NOMO-1 (cell line): ENCODE measurements around the gene CNIH2.
A peak's percentile ranks its signal among the peaks of the same experiment; 100 is the strongest.

Experiments used
- DNase-seq, 2 experiments: peaks; one replicate each; lab custom pipeline; 2025; ENCODE audit not compliant: unreplicated experiment in 2 of 2; lab: John Stamatoyannopoulos, UW

The CNIH2 gene

DNA sequence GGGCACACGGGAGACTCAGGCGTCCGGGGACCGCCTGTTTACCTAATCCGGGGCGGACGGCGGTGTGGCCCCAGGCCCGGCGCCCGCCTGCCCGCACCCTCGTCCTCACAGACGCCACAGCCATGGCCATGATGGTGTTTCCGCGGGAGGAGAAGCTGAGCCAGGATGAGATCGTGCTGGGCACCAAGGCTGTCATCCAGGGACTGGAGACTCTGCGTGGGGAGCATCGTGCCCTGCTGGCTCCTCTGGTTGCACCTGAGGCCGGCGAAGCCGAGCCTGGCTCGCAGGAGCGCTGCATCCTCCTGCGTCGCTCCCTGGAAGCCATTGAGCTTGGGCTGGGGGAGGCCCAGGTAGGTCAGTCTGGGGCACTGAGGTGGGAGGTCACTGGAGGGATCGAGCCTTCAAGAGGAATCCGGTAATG lies 19.5 kb upstream of the CNIH2 start:
- DNase-seq, result no peak

DNA sequence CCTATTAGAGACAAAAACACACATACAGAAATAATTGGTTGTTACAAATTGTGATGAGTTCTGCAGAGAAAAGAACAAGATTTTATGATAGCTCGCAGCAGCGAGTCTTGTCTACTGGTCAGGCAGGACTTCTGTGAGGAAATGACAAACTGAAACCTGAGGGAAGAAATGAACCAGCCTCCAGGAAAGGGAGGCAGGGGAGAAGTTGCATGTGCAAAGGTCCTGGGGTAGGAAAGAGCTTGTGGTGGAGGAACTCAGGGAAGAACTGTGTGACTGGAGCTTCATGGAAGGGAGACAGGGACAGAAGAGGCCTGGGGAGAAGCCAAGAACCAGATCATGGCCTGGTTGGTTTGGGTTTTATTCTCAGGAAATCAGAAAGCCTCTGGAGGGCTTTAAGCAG lies 18.8 kb upstream of the CNIH2 start:
- no peak for DNase-seq

DNA sequence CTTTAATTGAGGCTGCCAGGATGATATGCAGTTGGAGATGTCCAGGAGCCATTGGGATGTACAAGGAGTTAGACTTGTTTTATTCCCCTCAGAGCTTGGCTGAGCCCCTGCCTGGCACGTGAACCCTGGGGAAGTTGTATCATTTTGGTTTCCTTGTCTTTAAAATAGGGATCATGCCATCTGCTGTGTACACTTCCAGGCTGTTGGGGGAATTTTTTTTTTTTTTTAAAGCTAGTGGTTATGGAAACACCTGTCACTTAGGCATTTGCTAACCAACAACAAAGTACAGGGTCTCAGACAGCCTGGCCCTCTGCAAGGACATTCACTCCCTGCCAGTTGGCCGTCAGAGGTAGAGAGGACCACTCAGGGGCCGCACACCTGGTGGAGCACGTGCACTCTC lies 18.0 kb upstream of the CNIH2 start:
- no peak for DNase-seq

DNA sequence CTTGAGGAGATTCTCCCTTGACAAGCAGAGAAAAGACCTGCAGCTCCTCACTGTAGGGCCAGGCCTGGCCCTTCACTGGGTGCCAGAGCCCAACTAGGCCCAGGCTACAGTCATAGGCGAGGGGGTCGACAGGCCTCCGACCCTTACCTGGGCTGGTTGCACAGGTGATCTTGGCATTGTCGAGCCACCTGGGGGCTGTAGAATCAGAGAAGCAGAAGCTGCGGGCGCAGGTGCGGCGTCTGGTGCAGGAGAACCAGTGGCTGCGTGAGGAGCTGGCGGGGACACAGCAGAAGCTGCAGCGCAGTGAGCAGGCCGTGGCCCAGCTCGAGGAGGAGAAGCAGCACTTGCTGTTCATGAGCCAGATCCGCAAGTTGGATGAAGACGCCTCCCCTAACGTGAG lies 16.4 kb upstream of the CNIH2 start:
- DNase-seq, result no peak

DNA sequence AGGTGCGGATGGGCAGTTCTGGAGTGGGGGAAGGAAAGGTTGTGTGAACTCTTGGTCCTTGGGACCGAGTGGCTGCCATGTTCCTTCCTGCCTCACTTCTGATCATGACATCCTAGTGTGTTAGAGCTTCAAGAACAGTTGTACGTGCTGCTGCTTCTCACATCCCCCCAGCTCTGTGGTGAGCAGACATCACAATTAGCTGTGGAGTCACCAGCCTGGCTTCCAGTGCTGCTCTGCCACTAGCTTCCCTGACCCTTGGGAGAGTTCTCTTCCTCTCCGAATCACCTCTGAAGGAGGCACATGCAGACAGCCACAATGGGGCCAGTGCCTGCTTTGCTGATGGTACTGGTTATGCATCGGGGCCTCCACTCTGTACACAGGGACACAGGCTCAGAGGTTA lies 15.8 kb upstream of the CNIH2 start:
- no peak for DNase-seq

DNA sequence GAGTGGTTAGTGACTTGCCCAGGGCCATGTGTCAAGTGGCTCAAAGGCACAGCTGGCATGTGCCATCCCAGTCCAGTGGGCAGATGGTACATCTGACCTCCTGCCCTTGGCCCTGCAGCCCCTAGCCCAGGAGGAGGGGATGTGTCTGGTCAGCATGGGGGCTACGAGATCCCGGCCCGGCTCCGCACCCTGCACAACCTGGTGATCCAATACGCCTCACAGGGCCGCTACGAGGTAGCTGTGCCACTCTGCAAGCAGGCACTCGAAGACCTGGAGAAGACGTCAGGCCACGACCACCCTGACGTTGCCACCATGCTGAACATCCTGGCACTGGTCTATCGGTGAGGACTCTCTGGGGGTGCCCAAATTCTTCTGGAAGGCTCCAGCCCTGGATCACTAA lies 15.3 kb upstream of the CNIH2 start:
- no peak for DNase-seq

DNA sequence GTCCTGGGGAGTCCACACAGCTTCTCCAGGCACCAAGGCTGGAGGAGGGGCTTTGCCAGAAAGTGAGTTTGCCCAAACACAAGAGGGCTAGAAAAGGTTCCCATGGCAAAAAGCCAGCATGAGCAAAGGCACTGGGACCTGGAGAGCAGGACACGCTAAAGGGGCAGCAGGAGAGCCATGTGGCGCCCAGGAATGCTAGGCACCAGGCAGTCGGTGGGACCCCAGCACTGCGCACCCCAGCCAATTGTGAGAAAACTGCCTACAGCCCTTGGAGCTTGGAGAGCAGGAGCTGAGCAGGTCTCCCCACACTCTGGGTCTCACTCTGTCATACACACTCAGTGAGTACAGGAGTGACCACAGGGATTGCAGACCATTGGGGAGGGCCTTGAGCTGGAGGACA lies 14.7 kb upstream of the CNIH2 start:
- no peak for DNase-seq

DNA sequence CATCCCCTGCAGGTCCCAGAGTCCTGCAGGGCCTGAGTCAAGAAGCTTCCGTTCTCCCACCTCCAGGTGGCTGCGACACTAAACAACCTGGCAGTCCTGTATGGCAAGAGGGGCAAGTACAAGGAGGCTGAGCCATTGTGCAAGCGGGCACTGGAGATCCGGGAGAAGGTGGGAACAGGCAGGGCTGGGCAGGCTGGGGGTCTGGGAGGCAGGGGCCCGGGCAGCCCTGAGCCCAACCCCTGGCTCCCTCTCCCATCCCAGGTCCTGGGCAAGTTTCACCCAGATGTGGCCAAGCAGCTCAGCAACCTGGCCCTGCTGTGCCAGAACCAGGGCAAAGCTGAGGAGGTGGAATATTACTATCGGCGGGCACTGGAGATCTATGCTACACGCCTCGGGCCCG lies 14.2 kb upstream of the CNIH2 start:
- no peak for DNase-seq

DNA sequence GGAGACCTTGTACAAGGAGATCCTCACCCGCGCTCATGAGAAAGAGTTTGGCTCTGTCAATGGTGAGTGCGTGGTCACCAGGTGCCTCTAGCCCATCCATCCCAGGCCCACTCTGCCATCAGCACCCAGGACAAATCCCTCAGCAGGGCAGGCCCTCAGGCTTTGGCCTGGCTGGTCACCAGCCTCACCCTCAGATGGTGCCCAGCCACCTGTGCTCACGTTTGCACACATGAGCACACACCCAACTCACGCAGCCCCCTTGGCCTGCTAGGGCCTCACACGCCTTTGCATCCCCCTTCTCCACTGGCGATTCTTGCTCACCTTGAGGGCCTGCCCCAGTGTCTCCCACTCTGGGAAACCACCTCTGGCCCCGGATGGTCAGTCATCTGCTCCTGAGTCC lies 13.6 kb upstream of the CNIH2 start:
- no peak for DNase-seq

DNA sequence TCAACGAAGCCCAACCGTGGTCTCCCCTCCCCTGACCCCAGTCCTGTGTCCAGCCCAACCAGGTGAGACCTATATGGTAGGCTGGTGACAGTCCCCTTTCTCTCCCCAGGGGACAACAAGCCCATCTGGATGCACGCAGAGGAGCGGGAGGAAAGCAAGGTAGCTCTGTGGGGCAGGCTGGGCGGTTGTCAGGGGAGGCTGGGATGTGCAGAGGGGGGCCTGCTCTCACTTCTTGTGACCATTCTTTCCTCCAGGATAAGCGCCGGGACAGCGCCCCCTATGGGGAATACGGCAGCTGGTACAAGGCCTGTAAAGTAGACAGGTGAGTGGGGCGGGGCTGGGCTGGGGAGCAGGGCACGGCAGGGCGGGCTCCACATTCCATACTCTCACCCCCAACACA lies 13.1 kb upstream of the CNIH2 start:
- DNase-seq, result no peak

DNA sequence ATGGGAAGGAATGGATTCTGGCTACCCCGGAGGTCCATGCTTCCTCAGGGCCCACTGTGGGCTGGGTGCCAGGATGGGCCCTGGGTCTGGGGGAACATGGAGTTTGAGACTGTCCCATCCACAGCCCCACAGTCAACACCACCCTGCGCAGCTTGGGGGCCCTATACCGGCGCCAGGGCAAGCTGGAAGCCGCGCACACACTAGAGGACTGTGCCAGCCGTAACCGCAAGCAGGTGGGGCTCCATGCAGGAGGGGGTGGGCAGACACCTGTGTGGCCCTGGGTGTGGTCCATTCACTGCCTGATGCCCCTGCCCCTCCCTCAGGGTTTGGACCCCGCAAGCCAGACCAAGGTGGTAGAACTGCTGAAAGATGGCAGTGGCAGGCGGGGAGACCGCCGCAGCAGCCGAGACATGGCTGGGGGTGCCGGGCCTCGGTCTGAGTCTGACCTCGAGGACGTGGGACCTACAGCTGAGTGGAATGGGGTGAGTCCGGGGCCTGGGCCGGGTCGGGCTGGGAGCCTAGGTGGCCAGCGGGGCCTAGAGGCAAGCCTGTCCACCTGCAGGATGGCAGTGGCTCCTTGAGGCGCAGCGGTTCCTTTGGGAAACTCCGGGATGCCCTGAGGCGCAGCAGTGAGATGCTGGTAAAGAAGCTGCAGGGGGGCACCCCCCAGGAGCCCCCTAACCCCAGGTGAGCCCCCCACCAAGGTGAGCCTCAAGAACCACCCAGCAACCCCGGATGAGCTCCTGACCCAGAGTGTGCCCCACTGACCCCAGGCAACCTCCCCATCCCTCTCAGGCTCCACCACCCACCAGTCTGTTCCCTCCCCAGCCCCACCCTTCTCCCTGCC lies 12.2 kb upstream of the CNIH2 start:
- no peak for DNase-seq

DNA sequence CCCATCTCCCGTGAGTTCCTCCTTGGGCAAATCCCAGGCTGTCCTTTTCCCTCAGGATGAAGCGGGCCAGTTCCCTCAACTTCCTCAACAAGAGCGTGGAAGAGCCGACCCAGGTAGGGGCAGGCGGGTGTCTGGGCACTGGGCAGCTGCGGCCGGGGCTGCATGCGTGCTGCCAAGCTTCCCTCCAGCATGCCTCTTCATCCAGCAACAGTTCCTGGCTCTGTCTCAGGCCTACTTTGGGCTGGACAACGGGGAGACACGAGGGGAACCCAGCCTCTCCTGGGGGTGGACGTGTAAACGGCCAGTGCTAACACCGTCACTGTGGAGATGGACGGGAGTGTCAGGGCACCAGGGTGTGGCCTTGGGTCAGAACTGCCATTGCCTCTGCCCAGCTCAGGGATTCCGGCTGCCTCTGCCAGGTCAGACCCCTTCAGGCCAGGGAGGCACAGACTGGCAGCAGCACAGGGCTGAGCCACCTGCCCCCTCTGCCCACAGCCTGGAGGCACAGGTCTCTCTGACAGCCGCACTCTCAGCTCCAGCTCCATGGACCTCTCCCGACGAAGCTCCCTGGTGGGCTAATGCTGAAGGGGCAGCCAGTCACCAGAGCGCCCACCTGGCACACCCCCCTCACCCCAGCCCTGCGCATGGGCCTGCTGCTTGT lies 11.5 kb upstream of the CNIH2 start:
- no peak for DNase-seq

DNA sequence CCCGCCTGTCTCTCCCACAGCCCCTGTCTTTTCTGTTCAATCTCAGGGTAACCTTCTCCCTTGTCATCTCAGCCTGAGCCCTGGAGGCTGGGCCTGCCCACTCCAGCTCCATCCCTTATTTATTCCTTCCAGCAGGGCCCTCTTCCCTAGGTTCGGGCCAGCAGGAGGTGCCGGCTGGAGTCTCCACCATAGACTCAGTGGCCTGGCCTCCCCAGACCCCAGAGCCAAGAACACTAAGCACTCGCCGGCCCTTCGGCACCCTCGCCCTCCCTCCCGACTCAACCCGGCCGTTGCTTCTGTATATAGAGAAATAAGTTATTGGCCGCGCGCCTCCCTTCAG lies 11.0 kb upstream of the CNIH2 start:
- DNase-seq, result no peak

DNA sequence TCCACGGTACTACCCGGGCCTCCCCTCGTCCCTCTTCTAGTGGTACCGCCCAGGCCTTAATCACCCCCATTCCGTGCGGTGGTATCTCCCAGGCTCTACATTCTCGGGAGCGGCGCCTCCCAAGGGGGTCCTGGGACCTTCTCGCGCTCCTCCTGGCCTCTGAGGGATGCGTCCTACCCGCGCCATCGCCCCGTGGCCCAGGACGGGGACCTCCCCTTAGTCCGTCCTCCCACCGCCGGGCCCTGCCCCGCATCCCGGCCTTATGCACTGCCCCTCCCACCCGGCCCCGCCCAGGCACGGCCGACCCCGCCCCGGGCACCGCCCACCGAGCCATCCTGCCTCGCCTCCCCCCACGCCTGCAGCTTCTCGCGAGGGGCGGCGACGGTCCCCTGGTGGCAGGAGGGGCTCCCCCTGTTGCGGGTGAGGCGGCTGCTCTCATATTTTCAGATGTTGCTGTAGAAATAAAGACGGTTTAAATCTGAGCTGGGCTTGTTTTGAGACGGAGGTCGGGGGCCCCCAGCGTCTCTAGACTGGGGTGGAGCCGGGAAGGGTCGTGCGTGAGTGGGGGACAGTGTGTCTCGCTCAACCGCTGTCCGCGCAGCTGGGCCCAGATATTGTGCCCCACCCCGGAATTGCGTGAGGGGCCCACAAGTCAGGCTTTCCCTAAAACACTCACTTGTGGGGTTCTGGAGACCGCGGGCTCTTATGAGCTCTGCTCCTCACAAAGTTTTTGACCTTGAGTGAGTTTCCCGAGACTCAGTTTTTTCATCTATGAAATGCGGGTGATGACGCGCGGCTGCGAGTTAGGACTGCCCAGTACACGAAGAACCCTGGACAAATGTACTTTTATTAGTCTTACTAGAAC lies 10.4 kb upstream of the CNIH2 start:
- DNase-seq, result peak; percentile 68

DNA sequence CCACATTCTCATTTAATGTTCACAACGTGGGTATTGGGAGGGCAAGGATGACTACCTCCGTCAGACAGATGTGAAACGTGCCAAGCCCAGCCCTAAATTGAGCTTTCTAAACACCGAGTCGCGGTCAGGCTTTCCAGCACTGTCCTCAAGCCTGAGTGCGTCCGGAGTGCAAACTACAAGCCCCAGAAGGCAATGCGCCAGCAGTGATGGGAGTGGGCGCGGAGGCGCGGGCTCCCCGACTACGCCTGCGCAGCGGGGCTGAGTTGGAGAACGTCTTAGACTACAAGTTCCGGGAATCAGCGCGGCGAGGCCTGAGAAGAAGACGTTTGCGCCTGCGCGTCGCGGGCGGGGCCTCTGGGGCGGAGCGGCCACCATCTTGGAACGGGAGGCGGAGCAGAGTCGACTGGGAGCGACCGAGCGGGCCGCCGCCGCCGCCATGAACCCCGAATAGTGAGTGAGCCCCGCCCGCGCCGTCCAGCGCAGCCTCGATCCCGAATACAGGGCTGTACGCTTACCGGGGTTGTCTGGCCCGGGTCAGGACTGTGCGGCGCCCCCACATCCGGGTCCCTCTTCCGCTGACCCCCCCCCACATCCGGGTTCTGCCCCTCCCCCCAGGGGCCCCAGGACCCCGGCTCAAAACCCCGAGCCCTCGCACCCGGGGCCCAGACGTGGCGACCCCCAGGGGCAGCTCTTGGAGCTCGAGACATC lies 9.6 kb upstream of the CNIH2 start, which contains the start of gene RAB1B:
RAB1B (plus strand) TSS at position 396 of the 708 bp plus-strand sequence; CDS start at position 437, 41 bp downstream.
- DNase-seq, result peak; percentile 98 to 99

DNA sequence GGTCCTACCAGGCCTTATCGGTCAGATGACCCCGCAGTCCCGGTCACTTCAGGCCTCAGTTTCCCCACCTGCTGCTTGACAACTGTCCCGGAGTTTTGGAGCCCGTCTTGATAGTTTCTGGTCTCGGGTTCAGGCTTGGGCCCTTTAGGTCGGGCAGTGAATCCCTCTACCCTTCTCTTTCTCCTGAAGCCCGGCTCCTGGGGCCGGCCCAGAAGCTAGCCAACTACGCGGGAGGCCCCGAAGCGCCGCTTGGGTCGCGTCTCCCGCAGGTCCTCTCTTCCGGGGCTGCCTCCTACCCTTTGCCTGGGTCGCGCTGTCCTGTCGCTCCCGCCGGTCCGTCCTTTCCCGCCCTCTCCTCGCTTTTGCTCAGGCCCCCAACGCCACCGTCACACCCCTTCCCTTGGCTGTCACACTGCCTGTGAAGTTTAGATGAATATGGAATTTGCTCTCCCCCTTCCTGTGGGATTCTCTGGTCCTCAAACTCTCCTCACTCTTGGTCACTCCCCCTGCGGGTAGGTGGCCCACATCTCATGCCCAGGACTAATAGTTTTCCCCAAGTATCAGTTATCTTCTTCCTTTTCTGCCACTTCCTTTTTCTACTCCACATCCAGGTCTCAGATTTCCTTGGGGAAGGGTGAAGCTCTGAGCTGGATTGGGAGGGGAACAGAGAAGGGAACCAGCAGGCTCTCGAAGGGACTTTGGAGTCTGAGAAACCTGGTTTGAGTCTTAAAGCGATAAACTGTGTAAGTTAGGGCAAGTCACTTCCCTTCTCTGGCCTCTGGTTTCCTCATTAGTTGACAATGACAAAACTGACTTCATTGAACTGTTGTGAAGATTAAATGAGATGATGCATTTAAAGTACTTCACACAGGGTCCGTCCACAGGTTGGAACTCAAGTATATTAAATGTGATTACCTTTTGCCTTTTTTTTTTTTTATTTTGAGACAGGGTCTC lies 8.7 kb upstream of the CNIH2 start:
- peak; percentile 49 to 74 for DNase-seq

DNA sequence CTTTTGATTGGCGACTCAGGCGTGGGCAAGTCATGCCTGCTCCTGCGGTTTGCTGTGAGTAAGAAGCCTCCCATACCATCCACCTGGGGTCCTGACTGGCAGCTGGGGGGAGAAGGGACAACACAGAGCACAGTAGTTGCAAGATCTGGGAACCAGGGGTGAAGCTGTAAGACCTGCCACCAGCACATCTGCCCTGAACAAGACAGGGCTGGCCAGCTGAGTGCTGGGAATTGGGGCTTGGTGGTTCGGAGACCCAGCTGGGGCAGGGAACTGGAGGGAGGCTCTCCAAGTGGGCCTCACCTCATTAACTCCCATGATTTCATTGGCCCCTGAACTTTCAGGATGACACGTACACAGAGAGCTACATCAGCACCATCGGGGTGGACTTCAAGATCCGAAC lies 6.2 kb upstream of the CNIH2 start:
- DNase-seq, result no peak

DNA sequence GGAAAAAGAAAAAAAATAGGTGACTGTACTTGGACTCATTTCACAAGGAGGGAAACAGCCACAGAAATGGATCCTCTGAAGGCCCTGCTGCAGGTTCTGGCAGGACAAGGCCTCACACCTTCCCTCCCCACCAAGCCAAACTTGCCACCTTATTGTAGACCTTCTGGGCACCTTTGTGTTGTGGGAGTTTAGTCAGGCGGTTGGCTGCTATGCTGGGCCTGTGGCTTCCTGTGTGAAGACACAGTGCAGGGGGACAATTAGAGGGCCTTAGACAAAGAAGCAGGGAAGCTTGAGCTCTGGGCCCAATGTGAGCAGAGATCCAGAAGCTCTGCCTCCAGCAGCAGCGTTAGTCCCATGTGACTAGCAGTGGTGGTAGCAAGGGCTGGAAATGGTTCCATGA lies 5.4 kb upstream of the CNIH2 start:
- no peak for DNase-seq

DNA sequence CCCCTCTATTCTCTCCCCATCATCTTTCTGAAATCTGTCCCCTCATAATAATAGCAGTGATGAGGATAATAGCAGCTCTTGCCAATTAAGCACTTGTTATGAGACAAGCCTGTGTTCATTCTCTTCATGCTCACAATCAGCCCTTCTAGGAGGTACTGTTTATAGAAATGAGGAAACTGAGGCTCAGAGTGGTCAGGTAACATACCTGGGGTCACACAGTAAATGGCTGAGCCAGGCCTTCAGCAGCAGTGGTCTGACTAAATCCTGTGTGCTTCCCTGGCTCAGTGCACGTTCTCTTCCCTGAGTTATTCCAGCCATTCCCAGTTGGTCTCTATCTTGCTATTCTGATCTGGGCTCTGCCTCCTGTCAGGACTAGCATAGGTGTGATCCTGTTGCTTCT lies 3.8 kb upstream of the CNIH2 start:
- DNase-seq, result no peak

DNA sequence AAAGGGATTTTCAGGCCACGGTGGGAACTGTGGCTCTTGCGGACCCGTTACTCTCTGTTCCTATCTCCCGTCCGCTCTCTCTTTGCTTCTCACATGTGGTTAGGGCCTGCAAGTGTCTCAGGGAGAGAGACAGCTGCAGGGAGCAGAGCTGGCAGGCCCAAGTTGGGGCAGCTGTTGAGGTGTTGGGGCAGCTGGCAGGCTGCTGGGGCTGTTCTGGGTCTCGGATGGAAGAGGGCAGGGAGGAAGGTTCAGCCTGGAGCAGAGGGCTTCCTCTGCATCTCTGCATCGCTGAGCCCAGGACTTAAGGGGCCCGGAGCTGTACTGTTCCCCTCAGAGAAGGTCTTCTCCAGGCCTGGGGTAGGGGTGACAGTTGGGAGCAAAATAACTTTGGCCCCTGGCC lies 2.6 kb upstream of the CNIH2 start:
- no peak for DNase-seq
